Measurements from ENCODE around the gene BPI.

DNA sequence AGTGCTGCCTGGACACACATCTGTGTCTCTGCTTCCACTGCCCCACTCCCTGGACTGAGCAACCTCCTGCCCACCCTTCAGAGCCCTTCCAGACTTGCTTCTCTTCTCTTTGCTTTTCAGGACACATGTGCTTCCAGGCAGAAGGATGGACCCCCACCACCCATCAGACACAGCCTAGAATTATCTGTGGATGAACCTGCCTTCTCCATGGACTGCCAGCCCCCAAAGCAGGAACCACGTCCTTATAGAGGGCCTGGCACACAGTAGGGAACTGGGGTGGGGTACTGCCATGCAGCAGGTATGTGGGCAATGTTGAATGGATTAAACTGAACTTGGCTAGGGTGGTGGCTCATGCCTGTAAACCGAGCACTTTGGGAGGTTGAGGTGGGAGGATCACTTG is 47.0 kb upstream of the BPI start:
- TF ChIP-seq, protein P1, sequence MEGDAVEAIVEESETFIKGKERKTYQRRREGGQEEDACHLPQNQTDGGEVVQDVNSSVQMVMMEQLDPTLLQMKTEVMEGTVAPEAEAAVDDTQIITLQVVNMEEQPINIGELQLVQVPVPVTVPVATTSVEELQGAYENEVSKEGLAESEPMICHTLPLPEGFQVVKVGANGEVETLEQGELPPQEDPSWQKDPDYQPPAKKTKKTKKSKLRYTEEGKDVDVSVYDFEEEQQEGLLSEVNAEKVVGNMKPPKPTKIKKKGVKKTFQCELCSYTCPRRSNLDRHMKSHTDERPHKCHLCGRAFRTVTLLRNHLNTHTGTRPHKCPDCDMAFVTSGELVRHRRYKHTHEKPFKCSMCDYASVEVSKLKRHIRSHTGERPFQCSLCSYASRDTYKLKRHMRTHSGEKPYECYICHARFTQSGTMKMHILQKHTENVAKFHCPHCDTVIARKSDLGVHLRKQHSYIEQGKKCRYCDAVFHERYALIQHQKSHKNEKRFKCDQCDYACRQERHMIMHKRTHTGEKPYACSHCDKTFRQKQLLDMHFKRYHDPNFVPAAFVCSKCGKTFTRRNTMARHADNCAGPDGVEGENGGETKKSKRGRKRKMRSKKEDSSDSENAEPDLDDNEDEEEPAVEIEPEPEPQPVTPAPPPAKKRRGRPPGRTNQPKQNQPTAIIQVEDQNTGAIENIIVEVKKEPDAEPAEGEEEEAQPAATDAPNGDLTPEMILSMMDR (IDR thresholded peaks at IDR 0.05), result no peak
- TF ChIP-seq POLR2A (IDR thresholded peaks at IDR 0.05; ENCODE audit: low read depth) (no peak), EP300 (IDR thresholded peaks at IDR 0.05) (no peak)
